IPS-18c (cell line): Measurements from ENCODE around the gene KCNJ12.
"Not testable (repeated sequence)": the region's sequence is repeated elsewhere in the genome, so short reads cannot be mapped to it uniquely, and the experiment has no call there.

Source experiments
- H3K4me3 ChIP-seq: 2 replicates; pipeline ENCODE4 v1.7.0; 2013; ENCODE audit warnings: low read depth, mild to moderate bottlenecking, low read length, moderate library complexity; ENCODE audit not compliant: insufficient read depth
- H3K9me3 ChIP-seq: one replicate; pipeline ENCODE4 v1.6.1; 2013; ENCODE audit warnings: mild to moderate bottlenecking, low read length, moderate library complexity; ENCODE audit not compliant: control insufficient read depth, insufficient read depth

Gene KCNJ12

DNA sequence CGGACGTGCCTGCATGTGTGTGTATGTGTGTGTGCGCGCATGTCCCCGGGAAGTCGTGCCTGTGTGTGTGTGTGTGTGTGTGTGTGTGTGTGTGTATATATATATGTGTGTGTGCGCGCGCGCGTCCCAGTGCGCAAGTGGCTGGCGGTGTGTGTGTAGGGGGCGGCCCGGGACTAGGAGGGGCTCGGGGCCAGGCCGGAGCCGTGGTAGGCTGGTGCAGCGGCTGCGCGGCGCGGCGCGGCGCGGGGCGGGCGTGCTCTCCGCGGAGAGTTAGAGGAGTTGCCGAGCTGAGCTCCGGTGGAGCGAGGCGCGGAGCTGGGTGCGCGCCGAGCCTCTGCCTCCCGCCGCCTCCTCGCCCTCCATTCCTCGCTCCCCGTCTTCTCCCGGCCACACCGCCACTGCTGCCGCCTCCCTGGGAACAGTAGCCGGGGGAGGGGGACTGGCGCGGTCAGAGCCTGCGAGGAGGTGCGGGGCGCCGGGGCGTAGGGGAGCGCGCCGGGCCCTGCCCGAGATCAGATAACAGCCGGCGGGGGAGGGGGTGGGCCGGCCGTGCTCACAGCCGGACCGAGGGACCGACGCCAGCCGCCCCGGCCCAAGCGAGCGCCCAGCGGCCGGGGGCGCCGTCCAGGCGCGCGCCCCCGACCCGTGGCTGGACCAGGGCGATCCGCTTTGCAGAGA lies at the start of gene KCNJ12:
Gene KCNJ12 (plus strand): TSS at position 277 of the 678 bp plus-strand sequence. CDS start 38,986 bp downstream, outside the sequence.
- H3K9me3 ChIP-seq, result no peaks in the 10 kb centered on the region
- peak within 1 kb of the TSS; percentile 60 for H3K4me3 ChIP-seq

DNA sequence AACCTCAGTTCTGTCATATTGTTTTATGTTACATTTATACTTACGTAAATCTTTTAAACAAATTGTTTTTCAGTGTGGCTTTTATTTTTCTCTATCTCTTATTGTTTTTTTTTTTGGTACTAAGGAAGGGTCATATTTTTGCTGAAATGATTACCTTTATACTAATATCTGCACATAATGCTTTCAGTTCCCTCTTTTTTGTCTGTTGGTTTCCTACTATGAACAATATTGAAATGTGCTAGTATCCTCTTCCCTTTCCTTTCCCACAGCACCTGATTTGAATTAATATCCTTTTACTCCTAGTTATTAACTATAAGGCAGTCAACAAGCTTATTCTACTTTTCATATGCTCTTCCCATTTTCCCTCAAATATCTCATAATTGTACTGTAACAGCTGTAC lies 48.2 kb upstream of the KCNJ12 start:
- not testable (repeated sequence) for H3K4me3 ChIP-seq, H3K9me3 ChIP-seq

DNA sequence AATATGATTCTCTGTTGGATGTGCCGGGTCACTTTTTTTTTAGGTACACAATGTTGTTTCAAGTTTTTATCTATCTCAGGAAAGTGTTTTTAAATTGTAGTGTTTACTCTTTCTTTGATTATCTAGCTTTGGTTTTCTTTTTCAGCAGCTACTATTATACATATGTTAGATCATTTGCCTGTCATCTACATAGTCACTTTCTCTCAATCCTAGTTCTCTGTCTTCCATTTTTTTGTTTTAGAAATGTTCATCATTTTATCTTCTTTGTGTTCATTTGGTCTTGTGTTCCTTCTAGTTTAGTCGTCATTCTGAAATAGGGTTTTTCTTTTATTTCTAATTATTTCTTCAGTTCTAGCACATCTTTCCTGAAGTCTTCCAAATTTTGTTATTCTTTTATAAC lies 47.4 kb upstream of the KCNJ12 start:
- not testable (repeated sequence) for H3K9me3 ChIP-seq, H3K4me3 ChIP-seq

DNA sequence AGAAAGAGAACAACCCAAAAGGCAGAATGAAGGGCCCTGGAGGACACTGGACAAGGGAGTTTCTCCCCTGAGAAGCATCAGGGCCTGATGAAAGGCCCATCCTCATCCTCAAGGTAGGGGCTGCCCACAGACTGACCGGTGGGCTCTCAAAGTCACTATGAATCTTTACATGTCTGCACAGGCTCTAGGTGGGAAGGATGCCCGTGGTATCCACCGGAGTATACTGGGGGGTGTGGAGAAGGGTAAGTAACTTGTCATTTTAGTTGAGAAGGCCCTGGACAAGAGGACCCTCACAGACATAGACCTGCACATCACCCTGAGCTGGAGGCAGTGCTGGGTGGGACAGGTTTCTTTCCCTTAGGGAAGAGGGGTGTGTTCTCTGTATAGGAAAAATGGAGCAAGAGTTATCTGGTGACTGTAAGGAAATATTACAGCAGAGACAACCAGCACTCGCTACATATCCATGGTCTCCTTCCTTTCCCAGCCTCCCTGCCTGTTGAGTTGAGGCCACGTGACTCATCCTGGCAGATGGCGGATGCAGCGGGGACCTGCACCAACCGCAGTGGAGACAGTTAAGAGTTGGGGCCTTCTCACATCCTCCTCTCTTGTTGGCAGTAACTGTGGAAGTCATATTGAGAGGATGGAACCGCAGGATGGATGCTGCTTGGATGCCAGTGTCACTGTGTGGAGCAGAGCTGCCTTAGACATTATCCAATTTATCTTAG lies 45.6 kb upstream of the KCNJ12 start:
- peaks cover 4% of the 10 kb centered on the region for H3K9me3 ChIP-seq
- H3K4me3 ChIP-seq, result no peak overlapping the region

DNA sequence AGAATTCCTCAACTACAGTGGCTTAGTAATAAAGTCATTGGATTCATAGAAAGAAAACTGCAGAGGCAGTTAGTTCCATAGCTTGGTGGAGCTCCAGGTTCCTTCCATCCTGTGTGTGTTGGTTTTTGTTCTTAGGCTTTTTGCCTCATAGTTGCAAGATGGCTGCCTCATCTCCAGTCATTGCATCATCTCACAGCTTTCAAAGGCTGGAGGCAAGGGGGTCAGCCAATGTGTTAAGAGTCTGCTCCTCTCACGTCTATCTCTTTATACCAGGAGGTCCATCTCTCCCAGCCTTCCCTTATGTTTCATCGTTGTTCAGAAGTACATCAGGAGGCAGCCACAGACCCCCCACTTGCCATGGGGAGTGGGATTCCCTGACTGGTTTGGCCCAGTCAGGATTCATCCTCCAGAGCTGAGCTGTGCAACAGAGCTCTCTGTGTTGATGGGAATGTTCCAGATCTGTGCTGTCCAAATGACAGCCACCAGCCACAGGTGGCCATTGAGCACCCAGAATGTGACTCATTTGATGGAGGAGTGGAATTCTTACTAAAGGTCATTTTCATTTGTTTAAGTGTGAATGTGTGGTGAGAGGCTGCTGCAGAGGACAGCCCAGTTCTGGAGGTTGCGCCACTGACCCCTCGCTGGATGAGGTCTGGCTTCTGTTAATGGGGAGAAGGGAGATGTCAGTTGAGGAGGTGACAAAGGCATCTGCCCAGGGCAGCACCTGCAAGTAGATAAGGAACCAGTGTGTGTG lies 39.4 kb upstream of the KCNJ12 start:
- not testable (repeated sequence) for H3K4me3 ChIP-seq, H3K9me3 ChIP-seq

DNA sequence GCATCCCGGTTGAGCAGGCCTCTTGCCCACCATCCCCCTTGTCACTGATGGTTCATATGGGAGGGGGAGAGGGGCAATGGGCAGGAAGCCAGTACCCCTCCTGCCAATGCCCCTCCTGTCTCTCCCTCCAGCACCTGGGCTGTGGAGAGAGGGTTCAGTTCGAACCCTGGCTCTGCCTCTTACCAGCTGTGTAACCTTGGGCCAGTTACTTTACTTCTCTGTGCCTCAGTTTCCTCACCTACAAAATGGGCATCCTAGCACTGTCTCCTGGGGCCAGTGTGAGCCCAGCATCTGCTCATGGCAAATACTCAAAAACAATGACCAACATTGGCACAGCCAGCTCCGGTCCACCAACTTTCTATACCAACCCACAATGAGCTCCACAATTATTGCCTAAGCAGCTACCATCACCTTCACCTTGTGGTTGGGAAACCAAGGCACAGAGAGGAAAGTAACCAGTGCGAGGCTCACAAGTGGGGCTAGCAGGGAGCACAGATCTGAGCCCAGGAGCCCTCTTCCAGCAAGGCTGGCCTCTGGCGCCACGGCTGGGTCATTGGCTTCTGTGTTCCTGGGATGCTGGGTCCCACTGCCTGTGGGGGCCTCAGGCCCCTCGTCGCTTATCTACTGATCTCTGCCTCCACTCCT lies 38.1 kb upstream of the KCNJ12 start:
- not testable (repeated sequence) for H3K9me3 ChIP-seq, H3K4me3 ChIP-seq

DNA sequence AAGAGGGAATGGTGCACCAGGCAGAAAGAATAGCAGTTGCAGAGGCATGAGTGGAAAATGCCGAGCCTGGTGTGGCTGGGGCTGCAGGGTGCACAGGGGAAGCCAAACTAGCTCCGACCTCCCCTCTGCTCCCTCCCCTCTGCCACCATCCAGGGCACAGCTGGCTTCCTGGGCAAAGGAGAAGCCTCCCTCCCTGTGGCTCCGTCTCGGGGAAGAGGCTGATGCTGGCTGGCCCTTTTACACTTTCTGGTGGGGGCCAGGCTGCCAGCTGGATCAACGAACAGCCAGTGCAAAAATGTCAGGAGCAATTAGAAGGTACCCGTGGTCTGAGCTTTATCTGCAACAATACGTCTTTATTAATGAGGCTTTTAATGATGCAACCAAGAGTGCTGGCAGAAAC lies 37.1 kb upstream of the KCNJ12 start:
- Histone ChIP-seq H3K9me3 (peaks cover 2% of the 10 kb centered on the region), H3K4me3 (no peak overlapping the region)

DNA sequence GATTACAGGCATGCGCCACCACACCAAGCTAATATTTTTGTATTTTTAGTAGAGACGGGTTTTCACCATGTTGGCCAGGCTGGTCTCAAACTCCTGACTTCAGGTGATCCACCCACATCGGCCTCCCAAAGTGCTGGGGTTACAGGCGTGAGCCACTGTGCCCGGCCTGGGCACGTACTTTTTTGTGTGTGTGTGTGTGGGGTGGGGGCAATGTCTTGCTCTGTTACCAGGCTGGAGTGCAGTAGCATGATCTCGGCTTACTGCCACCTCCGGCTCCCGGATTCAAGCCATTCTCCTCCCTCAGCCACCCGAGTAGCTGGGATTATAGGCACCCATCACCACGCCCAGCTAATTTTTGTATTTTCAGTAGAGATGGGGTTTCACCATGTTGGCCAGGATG lies 36.6 kb upstream of the KCNJ12 start:
- H3K9me3 ChIP-seq, result not testable (repeated sequence)

DNA sequence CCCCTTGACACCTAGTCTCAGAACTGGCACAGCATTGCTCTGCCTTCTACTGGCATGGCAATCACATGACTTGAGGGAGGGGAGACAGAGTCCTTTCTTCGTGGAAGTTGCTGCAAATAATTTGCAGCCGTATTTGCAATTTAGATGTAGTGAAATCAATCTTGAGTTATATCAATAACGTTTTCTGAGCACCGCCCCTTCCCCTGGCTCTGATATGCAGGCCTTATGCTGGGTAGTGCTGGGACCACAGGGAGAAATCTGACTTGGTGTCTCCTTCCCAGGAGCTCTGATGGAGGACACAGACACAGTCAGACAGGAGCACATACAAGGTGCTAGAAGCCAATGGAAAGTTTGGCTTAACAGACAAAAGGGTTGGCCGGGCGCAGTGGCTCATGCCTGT lies 35.8 kb upstream of the KCNJ12 start:
- H3K9me3 ChIP-seq, H3K4me3 ChIP-seq: not testable (repeated sequence)

More for the DNA sequence above, 36.6 kb upstream of the KCNJ12 start:
- H3K4me3 ChIP-seq, result not testable (repeated sequence)

DNA sequence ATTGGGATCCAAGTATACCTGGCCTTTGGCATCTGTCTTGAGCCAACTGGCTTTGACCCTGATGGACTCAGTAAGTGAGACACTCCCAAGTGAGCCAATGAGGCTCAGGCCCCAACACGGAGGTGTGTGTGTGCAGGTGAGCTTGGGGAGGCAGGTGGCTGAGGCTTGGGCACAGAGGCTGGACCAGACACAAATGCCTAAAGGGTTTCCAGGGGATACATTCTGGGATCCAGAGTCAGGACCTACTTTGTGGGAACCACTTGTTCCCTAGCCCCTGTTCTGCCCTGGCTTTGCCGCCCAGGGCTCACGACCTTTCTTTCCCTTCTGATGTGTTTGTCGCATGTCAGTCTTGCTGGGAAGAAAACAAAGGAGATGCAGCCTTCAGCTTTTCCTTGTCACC lies 34.9 kb upstream of the KCNJ12 start:
- not testable (repeated sequence) for H3K4me3 ChIP-seq, H3K9me3 ChIP-seq

DNA sequence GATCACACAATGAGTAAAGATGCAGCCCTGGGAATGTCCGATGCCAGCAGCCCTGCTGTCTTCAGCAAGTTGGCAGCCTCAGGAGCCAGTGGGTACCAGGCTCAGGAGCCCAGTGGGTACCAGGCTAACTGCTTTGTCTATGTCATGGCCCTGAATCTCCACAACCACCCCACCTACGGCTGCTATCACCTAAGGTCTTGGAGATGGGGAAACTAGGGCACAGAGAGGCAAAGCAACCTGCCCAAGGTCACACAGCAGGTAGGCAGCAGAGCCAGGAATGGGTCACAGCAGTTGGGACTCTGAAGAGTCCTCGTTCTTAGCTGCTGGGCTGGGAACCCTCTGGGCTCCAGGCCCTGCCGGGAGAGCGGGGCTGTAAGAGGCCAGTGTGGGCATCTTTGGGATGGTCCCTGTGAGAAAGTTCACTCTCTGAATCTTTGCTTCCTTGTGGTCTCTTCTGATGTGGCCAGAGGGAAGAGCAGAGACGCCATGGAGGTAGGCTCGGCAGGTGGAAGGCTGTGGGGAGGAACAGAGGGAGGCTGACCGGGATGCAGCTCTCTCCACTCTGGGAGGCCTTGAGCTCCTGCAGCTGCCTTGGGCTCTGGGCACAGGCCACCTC lies 34.1 kb upstream of the KCNJ12 start:
- H3K9me3 ChIP-seq, H3K4me3 ChIP-seq: not testable (repeated sequence)

DNA sequence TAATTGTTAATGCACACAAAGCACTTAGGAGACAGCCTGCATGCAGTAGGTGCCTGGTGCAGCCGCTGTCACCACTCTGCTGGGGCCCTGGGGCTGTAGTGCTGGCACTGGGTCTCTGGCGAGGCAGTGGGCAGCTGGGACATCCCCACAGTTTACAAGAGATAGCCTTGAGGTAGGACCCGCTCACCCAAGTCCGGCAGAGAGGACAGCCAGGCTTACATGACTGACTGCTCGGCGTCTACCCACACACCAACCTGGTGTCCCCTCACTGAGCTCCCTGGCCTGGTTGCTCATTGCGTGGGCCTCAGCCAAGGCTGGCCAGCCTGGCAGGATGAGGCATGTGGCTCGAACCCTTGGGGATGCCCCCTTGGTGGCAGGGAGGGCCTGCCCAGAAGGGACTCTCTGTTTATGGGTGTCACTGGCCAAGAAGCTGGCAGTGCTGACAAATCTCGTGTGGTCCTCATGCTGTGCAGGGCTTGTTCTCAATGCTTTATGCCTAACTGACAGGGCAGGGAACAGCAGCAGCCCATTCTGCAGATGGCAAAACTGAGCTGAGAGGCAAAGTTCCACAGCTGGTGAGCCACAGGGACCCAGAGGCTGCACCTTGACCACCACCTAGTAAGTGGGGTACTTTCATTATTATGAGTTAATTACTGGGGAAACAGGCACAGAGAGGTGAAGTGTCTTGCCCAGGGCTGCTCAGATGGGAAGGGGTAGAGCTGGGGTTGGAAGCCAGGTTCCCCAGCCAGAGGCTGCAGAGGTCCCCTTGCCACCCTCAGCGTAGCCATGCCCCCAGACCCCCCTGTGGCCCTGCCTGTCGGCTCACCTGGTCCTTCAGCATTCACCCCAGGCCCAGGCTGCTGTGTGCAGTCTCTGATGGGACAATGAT lies 32.9 kb upstream of the KCNJ12 start:
- not testable (repeated sequence) for H3K9me3 ChIP-seq, H3K4me3 ChIP-seq

DNA sequence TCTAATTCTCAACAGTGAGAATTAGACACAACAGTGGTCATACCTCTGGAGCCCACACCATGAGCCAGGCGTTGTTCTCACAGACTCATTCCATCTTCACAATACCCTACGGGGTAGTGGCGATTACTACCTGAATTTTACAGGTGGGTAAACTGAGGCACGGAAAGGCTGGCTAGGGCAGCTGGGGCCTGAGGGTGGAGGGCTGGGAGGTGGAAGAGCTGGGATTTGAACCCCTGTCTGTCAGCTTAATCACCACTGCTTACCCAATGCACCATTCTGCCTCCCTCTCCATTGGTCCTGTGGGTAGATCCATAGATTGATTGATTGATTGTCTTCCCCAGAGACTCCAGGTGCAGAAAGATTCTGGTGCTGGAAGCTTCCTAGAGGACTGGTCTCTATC lies 31.4 kb upstream of the KCNJ12 start:
- not testable (repeated sequence) for H3K4me3 ChIP-seq, H3K9me3 ChIP-seq

DNA sequence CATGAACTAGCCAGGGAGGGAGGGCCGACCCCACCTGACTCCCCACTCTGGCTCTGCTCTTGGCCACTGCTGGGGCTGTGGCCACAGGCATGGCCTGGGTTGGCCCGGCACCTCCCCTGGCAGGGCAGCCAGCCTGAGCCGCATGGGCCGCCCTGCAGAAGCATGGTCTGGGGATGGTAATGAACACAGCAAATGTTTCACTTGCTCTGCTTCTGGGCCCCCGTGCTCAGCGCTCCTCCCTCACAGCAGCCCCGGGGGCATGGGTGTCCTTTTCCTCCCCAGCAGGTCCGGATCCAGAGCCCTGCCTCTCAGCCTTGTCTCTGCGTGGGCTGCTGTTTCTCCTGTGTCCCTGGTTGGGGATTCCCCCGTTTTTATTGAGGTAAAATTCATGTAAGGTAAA lies 30.9 kb upstream of the KCNJ12 start:
- Histone ChIP-seq H3K4me3 (no peak overlapping the region), H3K9me3 (no peaks in the 10 kb centered on the region)

DNA sequence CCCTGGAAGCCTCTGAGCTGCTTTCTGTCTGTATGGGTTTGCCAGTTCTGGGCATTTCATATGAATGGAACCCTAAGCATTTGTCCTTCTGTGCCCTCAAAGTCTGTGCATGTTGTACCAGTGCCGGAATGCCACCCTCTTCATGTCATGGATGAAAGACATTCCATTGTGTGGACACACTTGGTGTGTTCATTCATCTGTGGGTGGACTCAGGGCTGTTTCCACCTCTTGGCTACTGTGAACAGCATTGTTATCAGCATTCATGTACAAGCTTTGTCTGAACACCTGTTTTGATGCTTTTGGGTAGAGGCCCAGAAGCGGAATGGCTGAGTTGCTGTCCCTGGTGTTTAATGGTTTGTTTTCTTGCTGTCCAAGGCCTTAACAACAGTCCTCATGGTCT lies 30.1 kb upstream of the KCNJ12 start:
- H3K4me3 ChIP-seq, H3K9me3 ChIP-seq: not testable (repeated sequence)

DNA sequence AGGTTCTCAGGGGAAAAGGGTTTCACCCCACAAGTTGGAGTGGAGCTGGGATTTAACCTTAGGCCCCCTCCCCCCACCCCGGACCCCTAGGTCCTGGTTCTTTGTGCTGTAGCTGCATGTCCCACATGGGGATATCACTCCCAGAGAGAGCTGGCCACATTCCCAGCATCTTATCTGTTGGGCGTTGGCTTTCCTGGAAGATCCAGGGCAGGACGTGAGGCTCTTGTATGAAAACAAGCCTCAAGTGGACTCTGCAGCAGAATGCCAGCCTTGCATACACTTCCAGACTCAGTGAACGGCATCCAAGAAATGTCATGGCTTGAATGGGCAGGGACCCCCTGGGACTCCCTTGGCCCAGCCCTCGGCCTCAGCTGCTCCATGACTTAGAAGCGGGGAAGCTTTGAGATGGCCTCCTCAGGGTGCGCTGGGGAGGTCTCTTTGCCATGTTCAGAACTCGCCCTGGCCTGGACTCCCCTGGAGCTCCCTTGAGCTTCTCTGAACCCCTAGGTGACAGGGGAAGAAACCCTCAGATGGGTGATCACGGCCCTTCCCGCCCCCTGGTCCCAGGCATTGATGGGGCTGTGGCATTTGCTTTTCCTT lies 29.4 kb upstream of the KCNJ12 start:
- not testable (repeated sequence) for H3K4me3 ChIP-seq, H3K9me3 ChIP-seq
